Measurements from ENCODE around the gene AGAP1.

- TF ChIP-seq TAF1 (IDR thresholded peaks at IDR 0.05; ENCODE audit: borderline replicate concordance, low read depth, low read length), result no peak
- TF ChIP-seq POLR2A (IDR thresholded peaks at IDR 0.05; ENCODE audit: low read depth, low read length), result no peak
- no peak for TF ChIP-seq POLR2AphosphoS5 (IDR thresholded peaks at IDR 0.05; ENCODE audit: low read depth, low read length)
These were observed 8.5 kb downstream of the AGAP1 start for GRCh38 chr2:235502336-235502735.

Data from GM12892 (cell line).